Measurements from ENCODE around the gene RCC2.

RCC2 gene

GRCh38 chr1:17425806-17426600, 13.5 kb downstream of the RCC2 start:
- TF ChIP-seq ZFX (IDR thresholded peaks at IDR 0.05) = no peak
- no peak for TF ChIP-seq CTCF (conservative IDR thresholded peaks at IDR 0.05)
- no peak overlapping the region for H3K27ac ChIP-seq

GRCh38 chr1:17423781-17424245, 15.7 kb downstream of the RCC2 start:
- no peak for TF ChIP-seq CTCF (conservative IDR thresholded peaks at IDR 0.05)
- TF ChIP-seq ZFX (IDR thresholded peaks at IDR 0.05) = no peak
- H3K27ac ChIP-seq = no peak overlapping the region

- no peak overlapping the region for H3K27ac ChIP-seq
These were observed 17.0 kb downstream of the RCC2 start for GRCh38 chr1:17422461-17422860.

GRCh38 chr1:17420391-17420918, 19.0 kb downstream of the RCC2 start:
- TF ChIP-seq ZFX (IDR thresholded peaks at IDR 0.05) (no peak), CTCF (conservative IDR thresholded peaks at IDR 0.05) (no peak)
- H3K27ac ChIP-seq = no peak overlapping the region

More at GRCh38 chr1:17422461-17422860, 17.0 kb downstream of the RCC2 start:
- no peak for TF ChIP-seq ZFX (IDR thresholded peaks at IDR 0.05)
- TF ChIP-seq CTCF (conservative IDR thresholded peaks at IDR 0.05) = no peak

GRCh38 chr1:17419626-17420328, 19.7 kb downstream of the RCC2 start:
- no peak overlapping the region for H3K27ac ChIP-seq
- no peak for TF ChIP-seq ZFX (IDR thresholded peaks at IDR 0.05)
- peak; percentile 78 for TF ChIP-seq CTCF (conservative IDR thresholded peaks at IDR 0.05)

- TF ChIP-seq ZFX (IDR thresholded peaks at IDR 0.05) = no peak
- TF ChIP-seq CTCF (conservative IDR thresholded peaks at IDR 0.05) = no peak
These were observed 23.1 kb downstream of the RCC2 start for GRCh38 chr1:17416389-17416788.

GRCh38 chr1:17414022-17414421, 25.5 kb downstream of the RCC2 start:
- no peak overlapping the region for H3K27ac ChIP-seq
- TF ChIP-seq CTCF (conservative IDR thresholded peaks at IDR 0.05) (no peak), ZFX (IDR thresholded peaks at IDR 0.05) (no peak)

More at GRCh38 chr1:17416389-17416788, 23.1 kb downstream of the RCC2 start:
- H3K27ac ChIP-seq = no peak overlapping the region

Data from C4-2B (cell line).